Mesenchymal stem cell (in vitro differentiated cells and primary cell): Measurements from ENCODE around the gene LRFN4.

Experiments used
- DNase-seq: peaks from one replicate; pipeline ENCODE4 v3.0.0-alpha.2; 2013
- H2AFZ ChIP-seq: one replicate; pipeline ENCODE4 v1.6.1; 2013; ENCODE audit warnings: low read depth, mild to moderate bottlenecking, control low read depth, inconsistent platforms, low read length, moderate library complexity
- H2AK5ac ChIP-seq: 2 replicates; pipeline ENCODE4 v1.6.1; 2013; ENCODE audit warnings: low read length, moderate library complexity, mild to moderate bottlenecking, inconsistent platforms; ENCODE audit not compliant: severe bottlenecking
- H2BK120ac ChIP-seq: one replicate; pipeline ENCODE4 v1.6.1; 2013; ENCODE audit warnings: low read depth, mild to moderate bottlenecking, inconsistent platforms, low read length, moderate library complexity
- H2BK12ac ChIP-seq, 2 experiments: one replicate each; pipeline ENCODE4 v1.6.1; 2013; ENCODE audit warnings: inconsistent platforms in 2 of 2, low read length in 2 of 2, mild to moderate bottlenecking in 2 of 2, moderate library complexity in 2 of 2, control low read depth in 1 of 2
- H2BK15ac ChIP-seq: one replicate; pipeline ENCODE4 v1.6.1; 2013; ENCODE audit warnings: mild to moderate bottlenecking, low read depth, inconsistent platforms; ENCODE audit not compliant: poor library complexity, severe bottlenecking
- H2BK5ac ChIP-seq: 2 replicates; pipeline ENCODE4 v1.6.1; 2013; ENCODE audit warnings: low read depth, mild to moderate bottlenecking, low read length, control low read depth, inconsistent platforms; ENCODE audit not compliant: poor library complexity, severe bottlenecking
- H3K14ac ChIP-seq, 2 experiments: one replicate each; pipeline ENCODE4 v1.6.1; 2013; ENCODE audit warnings: inconsistent platforms in 2 of 2, low read length in 2 of 2, control low read depth in 1 of 2, mild to moderate bottlenecking in 1 of 2, moderate library complexity in 1 of 2
- H3K18ac ChIP-seq, 2 experiments: one replicate each; pipeline ENCODE4 v1.6.1; 2013; ENCODE audit warnings: inconsistent platforms in 2 of 2, low read length in 2 of 2, control low read depth in 1 of 2, low read depth in 1 of 2, mild to moderate bottlenecking in 1 of 2
- H3K23ac ChIP-seq, 2 experiments: one replicate each; pipeline ENCODE4 v1.6.1; 2013; ENCODE audit warnings: inconsistent platforms in 2 of 2, low read length in 2 of 2, mild to moderate bottlenecking in 2 of 2, moderate library complexity in 2 of 2, control low read depth in 1 of 2
- H3K27ac ChIP-seq: 2 replicates; pipeline ENCODE4 v1.5.1; 2013; ENCODE audit warnings: mild to moderate bottlenecking, moderate library complexity, low read length, control low read depth, inconsistent platforms; ENCODE audit not compliant: poor library complexity, severe bottlenecking
- H3K27me3 ChIP-seq, 2 experiments: 2 replicates each; pipeline versions ENCODE4 v1.6.1 to v1.7.0; 2013; ENCODE audit warnings: low read length in 2 of 2, mild to moderate bottlenecking in 2 of 2, moderate library complexity in 2 of 2, control low read depth in 1 of 2, inconsistent platforms in 1 of 2; ENCODE audit not compliant: control insufficient read depth in 1 of 2, insufficient read depth in 1 of 2
- H3K36me3 ChIP-seq, 2 experiments: 2 replicates each; pipeline versions ENCODE4 v1.6.1 to v1.7.0; 2013; ENCODE audit warnings: low read length in 2 of 2, control low read depth in 1 of 2, inconsistent platforms in 1 of 2, low read depth in 1 of 2, mild to moderate bottlenecking in 1 of 2; ENCODE audit not compliant: insufficient read depth in 2 of 2, control insufficient read depth in 1 of 2
- H3K4ac ChIP-seq, 2 experiments: one replicate each; pipeline ENCODE4 v1.6.1; 2013; ENCODE audit warnings: inconsistent platforms in 2 of 2, low read length in 2 of 2, mild to moderate bottlenecking in 2 of 2, moderate library complexity in 2 of 2, control low read depth in 1 of 2, low read depth in 1 of 2
- H3K4me1 ChIP-seq: 2 replicates; pipeline ENCODE4 v1.6.1; 2013; ENCODE audit warnings: low read depth, low read length, control low read depth; ENCODE audit not compliant: control insufficient read depth, insufficient read depth
- H3K4me2 ChIP-seq: 2 replicates; pipeline ENCODE4 v1.6.1; 2013; ENCODE audit warnings: low read length, mild to moderate bottlenecking, inconsistent platforms; ENCODE audit not compliant: poor library complexity, severe bottlenecking
- H3K4me3 ChIP-seq, 2 experiments: 2 replicates each; pipeline versions ENCODE4 v1.5.1 to v1.7.0; 2013; ENCODE audit warnings: low read length in 2 of 2, mild to moderate bottlenecking in 2 of 2, control low read depth in 1 of 2, low read depth in 1 of 2; ENCODE audit not compliant: insufficient read depth in 1 of 2
- H3K79me1 ChIP-seq: replicated peaks from 2 replicates; pipeline ENCODE4 v1.6.1; 2013; ENCODE audit warnings: mild to moderate bottlenecking, control low read depth, low read length, inconsistent platforms; ENCODE audit not compliant: poor library complexity, severe bottlenecking
- H3K9ac ChIP-seq: 2 replicates; pipeline ENCODE4 v1.7.0; 2013; ENCODE audit warnings: mild to moderate bottlenecking, low read length, moderate library complexity
- H3K9me3 ChIP-seq: 2 replicates; pipeline ENCODE4 v1.7.0; 2013; ENCODE audit warnings: mild to moderate bottlenecking, low read length; ENCODE audit not compliant: control insufficient read depth
- H4K8ac ChIP-seq: one replicate; pipeline ENCODE4 v1.6.1; 2013; ENCODE audit warnings: inconsistent platforms, mild to moderate bottlenecking, low read length, moderate library complexity
- H4K91ac ChIP-seq: one replicate; pipeline ENCODE4 v1.6.1; 2013; ENCODE audit warnings: mild to moderate bottlenecking, low read length, inconsistent platforms
- WGBS: methylation state at CpG from one replicate; pipeline ENCODE4 v1.1.7; 2013; ENCODE audit warnings: mixed read lengths; 5-methylcytosine and 5-hydroxymethylcytosine counted together

The LRFN4 gene

DNA sequence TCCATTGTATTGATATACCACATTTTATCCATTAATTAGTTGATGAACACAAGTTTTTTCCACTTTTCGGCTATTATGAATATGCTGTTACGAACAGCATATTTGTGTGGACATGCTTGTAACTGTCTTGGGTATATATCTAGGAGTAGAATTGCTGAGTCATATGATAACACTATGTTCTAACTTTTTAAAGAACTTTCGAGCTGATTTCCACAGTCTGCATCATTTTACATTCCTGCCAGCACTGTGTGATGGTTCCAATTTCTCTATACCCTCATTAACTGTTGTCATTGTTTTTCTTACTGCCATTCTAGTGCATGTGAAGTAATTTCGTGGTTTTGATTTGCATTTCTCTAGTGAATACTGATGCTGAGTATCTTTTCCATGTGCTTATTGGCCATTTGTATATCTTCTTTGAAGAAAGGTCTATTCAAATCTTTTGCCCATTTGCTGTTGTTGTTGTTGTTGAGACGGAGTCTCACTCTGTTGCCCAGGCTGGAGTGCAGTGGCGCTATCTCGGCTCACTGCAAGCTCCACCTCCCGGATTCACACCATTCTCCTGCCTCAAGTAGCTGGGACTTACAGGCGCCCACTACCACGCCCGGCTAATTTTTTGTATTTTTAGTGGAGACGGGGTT lies 21.0 kb upstream of the LRFN4 start:
- Histone ChIP-seq H4K91ac (no peak overlapping the region), H3K4me1 (peaks cover 2% of the 10 kb centered on the region), H2BK12ac (no peak overlapping the region), H3K9ac (peak overlapping the region; percentile 50), H3K4ac (no peak overlapping the region), H3K4me2 (no peak overlapping the region), H2BK120ac (no peak overlapping the region), H2AK5ac (no peak overlapping the region), H3K9me3 (no peaks in the 10 kb centered on the region), H2AFZ (no peak overlapping the region), H3K18ac (no peak overlapping the region), H3K36me3 (peaks cover 26 to 31% of the 10 kb centered on the region in 2 experiments), H3K27ac (no peak overlapping the region), H3K27me3 (no peaks in the 10 kb centered on the region), H3K23ac (no peak overlapping the region), H3K14ac (no peak overlapping the region), H4K8ac (no peak overlapping the region), H3K79me1 (peaks cover 22% of the 10 kb centered on the region), H2BK5ac (no peak overlapping the region), H2BK15ac (no peak overlapping the region), H3K4me3 (no peak overlapping the region)
- peak; percentile 51 for DNase-seq
- WGBS = 94% methylated on average over 7 of the region's 12 CpGs

DNA sequence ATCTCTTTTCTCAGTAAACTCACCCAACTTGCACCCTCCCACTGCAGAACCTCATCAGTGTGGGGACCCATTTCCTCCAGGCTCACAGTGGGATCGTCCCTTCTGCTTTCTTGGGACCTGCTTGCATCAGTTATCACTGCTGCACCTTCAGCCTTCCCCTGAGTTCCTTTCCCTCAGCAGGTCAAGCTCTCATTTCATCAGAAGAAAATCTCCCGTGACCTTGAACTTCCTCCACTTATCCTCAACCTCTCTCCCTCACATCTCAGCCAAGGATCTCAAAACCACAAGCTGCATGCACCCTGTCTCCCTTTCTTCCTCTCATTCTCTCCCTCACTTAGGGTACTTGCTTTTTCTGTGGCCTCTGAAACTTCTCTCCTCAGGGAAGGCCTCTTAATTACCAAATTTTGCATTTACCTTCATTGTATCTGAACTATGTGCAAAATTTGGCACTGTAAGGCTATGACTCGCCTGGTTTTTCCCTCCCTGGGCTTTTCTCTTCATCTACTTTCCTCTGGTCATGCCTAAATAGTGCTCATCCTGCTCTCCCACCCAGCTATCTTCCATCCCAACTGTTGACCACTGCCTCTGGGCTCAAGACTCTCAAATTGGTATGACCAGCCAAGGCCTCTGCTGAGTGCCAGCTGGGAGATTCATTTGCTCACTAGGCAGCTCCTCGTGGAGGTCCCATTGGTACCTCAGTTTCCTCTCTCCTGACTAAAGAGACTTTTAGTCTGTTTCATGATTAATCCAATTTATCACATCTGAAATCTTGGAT lies 16.4 kb upstream of the LRFN4 start:
- H2BK5ac ChIP-seq = no peak overlapping the region
- WGBS = 88% methylated on average over 4 of the region's 4 CpGs
- H3K4me1 ChIP-seq = peaks cover 20% of the 10 kb centered on the region
- H3K14ac ChIP-seq = no peak overlapping the region
- H2AK5ac ChIP-seq = no peak overlapping the region
- H3K27me3 ChIP-seq = no peaks in the 10 kb centered on the region
- no peak overlapping the region for H3K4me2 ChIP-seq
- H3K36me3 ChIP-seq = peaks cover 30 to 34% of the 10 kb centered on the region in 2 experiments
- no peak overlapping the region for H2BK12ac ChIP-seq
- H3K27ac ChIP-seq = no peak overlapping the region
- H2BK15ac ChIP-seq = no peak overlapping the region
- H2BK120ac ChIP-seq = no peak overlapping the region
- no peak overlapping the region for H3K23ac ChIP-seq
- no peak overlapping the region for H3K18ac ChIP-seq
- peaks cover 28% of the 10 kb centered on the region for H3K79me1 ChIP-seq
- no peak overlapping the region for H4K8ac ChIP-seq
- H3K4ac ChIP-seq = no peak overlapping the region
- H3K4me3 ChIP-seq = no peak overlapping the region
- no peak overlapping the region for H3K9ac ChIP-seq
- no peak overlapping the region for H2AFZ ChIP-seq
- no peaks in the 10 kb centered on the region for H3K9me3 ChIP-seq
- H4K91ac ChIP-seq = no peak overlapping the region
- DNase-seq = peak; percentile 12

DNA sequence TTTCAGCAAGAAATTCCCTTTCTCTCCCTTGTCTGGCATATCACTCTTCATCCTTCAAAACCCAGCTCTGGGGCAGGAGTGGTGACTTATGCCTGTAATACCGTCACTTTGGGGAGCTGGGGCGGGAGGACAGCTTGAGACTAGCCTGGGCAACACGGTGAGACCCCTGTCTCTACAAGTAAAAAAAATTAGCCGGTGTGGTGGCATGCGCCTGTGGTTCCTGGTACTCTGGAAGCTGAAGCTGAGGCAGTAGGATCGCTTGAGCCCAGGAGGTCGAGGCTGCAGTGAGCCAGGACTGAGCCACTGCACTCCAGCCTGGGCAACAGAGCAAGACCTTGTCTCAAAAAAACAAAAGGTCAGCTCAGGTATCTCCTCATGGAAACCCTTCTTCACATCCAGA lies 15.0 kb upstream of the LRFN4 start:
- no peak for DNase-seq
- H3K14ac ChIP-seq = no peak overlapping the region
- H3K4ac ChIP-seq = no peak overlapping the region
- peak overlapping the region; percentile 67 for H3K4me2 ChIP-seq
- H3K27ac ChIP-seq = no peak overlapping the region
- H3K79me1 ChIP-seq = peaks cover 39% of the 10 kb centered on the region
- H3K4me1 ChIP-seq = peaks cover 20% of the 10 kb centered on the region
- H3K9ac ChIP-seq = peak overlapping the region; percentile 100
- no peak overlapping the region for H2BK5ac ChIP-seq
- no peaks in the 10 kb centered on the region for H3K27me3 ChIP-seq
- H3K18ac ChIP-seq = no peak overlapping the region
- H2AFZ ChIP-seq = no peak overlapping the region
- H3K9me3 ChIP-seq = no peaks in the 10 kb centered on the region
- 88% methylated on average over 7 of the region's 7 CpGs for WGBS
- H2BK12ac ChIP-seq = no peak overlapping the region
- H4K8ac ChIP-seq = no peak overlapping the region
- no peak overlapping the region for H2BK120ac ChIP-seq
- H2BK15ac ChIP-seq = no peak overlapping the region
- H3K23ac ChIP-seq = no peak overlapping the region
- H3K36me3 ChIP-seq = peaks cover 38 to 46% of the 10 kb centered on the region in 2 experiments
- peak overlapping the region in 1 of 2 experiments; percentile 100 for H3K4me3 ChIP-seq
- H2AK5ac ChIP-seq = no peak overlapping the region
- no peak overlapping the region for H4K91ac ChIP-seq

DNA sequence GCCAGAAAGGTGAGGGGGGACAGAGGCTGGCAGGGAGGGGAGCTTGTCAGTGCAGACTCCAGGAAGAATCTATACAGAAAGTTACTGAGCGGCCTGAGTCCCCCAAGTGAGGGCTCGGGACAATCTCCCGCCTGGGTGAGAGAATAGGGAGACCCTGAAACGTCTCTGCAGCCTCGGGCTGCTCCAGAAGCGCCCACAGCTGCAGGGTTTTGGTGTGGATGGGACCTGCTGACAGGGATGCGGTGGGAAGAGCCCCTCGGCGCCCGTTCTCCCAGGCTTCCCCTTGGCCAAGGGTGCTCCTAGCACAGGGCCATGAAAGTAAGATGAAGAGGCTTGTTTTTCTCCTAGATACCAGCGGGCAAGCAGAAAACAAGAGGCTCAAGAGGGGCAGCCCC lies 14.4 kb upstream of the LRFN4 start:
- H3K23ac ChIP-seq = peak overlapping the region in 1 of 2 experiments; percentile 74
- peak overlapping the region; percentile 69 for H2BK120ac ChIP-seq
- H3K79me1 ChIP-seq = peaks cover 43% of the 10 kb centered on the region
- peak overlapping the region; percentile 39 for H2AK5ac ChIP-seq
- peak overlapping the region; percentile 100 for H3K9ac ChIP-seq
- peak overlapping the region; percentile 40 for H3K27ac ChIP-seq
- H3K18ac ChIP-seq = peak overlapping the region; percentile 89 to 99
- peak overlapping the region; percentile 96 to 98 for H3K4ac ChIP-seq
- H3K27me3 ChIP-seq = no peaks in the 10 kb centered on the region
- peak overlapping the region; percentile 95 for H2BK5ac ChIP-seq
- H3K4me3 ChIP-seq = peak overlapping the region; percentile 90 to 100
- H3K14ac ChIP-seq = peak overlapping the region in 1 of 2 experiments; percentile 95
- H3K9me3 ChIP-seq = no peaks in the 10 kb centered on the region
- no peak overlapping the region for H2BK15ac ChIP-seq
- peak overlapping the region; percentile 35 for H4K8ac ChIP-seq
- peaks cover 39 to 53% of the 10 kb centered on the region in 2 experiments for H3K36me3 ChIP-seq
- H2AFZ ChIP-seq = peak overlapping the region; percentile 99
- H3K4me1 ChIP-seq = peaks cover 20% of the 10 kb centered on the region
- H3K4me2 ChIP-seq = peak overlapping the region; percentile 67
- DNase-seq = no peak
- H4K91ac ChIP-seq = no peak overlapping the region
- 4% methylated on average over 11 of the region's 11 CpGs for WGBS
- no peak overlapping the region for H2BK12ac ChIP-seq
